Measurements from ENCODE around the gene STX7. TPM values are rescaled to one million over a fixed set of nuclear protein-coding genes. Genes with fewer than 3 reads are reported as not detected.

Gene STX7
- total RNA-seq, 1 experiment from 2014 or later: 41.0 TPM

DNA sequence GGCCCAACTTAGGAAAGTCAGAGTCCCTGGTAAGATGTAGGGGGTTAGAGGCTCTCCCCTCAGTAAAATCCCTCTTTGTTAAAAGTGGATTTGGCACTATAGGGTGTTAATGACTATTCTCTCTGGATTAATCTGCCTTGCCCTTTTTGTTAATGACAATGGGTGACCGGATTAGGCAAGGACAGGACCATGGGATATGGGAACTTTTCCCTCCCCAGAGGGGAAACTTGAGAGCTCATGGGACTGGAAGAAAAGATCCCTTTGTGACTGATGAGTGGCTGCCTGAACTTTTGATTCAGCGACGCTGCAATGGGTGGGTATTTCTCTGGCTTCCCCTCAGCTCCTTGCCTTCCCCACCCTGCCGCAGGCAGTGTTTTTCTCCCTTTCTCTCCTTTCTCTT is 12.9 kb upstream of the STX7 start:
- Mint-ChIP-seq H3K27ac (ENCODE audit: unreplicated experiment) (no peak overlapping the region), H3K4me1 (ENCODE audit: low read depth, unreplicated experiment) (no peaks in the 10 kb centered on the region), H3K36me3 (ENCODE audit: insufficient read depth, unreplicated experiment) (no peaks in the 10 kb centered on the region), H3K27me3 (ENCODE audit: insufficient read depth, unreplicated experiment) (no peaks in the 10 kb centered on the region), H3K9me3 (ENCODE audit: unreplicated experiment) (no peaks in the 10 kb centered on the region), H3K4me3 (ENCODE audit: unreplicated experiment) (no peak overlapping the region)
- DNase-seq: no peak
- no peaks in the 10 kb centered on the region for H3K27me3 ChIP-seq (replicated peaks; ENCODE audit: control insufficient read depth, insufficient read depth, low read length)
- no peaks in the 10 kb centered on the region for H3K36me3 ChIP-seq (ENCODE audit: control insufficient read depth, insufficient read depth, low read length)
- H3K9me3 ChIP-seq: no peaks in the 10 kb centered on the region
- no TSS peak for BruUV-seq (replicated peaks)
- TF ChIP-seq, protein P1, sequence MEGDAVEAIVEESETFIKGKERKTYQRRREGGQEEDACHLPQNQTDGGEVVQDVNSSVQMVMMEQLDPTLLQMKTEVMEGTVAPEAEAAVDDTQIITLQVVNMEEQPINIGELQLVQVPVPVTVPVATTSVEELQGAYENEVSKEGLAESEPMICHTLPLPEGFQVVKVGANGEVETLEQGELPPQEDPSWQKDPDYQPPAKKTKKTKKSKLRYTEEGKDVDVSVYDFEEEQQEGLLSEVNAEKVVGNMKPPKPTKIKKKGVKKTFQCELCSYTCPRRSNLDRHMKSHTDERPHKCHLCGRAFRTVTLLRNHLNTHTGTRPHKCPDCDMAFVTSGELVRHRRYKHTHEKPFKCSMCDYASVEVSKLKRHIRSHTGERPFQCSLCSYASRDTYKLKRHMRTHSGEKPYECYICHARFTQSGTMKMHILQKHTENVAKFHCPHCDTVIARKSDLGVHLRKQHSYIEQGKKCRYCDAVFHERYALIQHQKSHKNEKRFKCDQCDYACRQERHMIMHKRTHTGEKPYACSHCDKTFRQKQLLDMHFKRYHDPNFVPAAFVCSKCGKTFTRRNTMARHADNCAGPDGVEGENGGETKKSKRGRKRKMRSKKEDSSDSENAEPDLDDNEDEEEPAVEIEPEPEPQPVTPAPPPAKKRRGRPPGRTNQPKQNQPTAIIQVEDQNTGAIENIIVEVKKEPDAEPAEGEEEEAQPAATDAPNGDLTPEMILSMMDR (IDR thresholded peaks at IDR 0.05; ENCODE audit: insufficient read depth in 1 of 2, low read depth in 1 of 2, low read length in 1 of 2, severe bottlenecking in 1 of 2, unreplicated experiment in 1 of 2): no peak
- no peak overlapping the region for H3K4me3 ChIP-seq (ENCODE audit: low read depth, low read length)
- intact Hi-C loops (cut with micrococcal nuclease; ENCODE audit: unreplicated experiment): no loop called here
- CTCF ChIA-PET: no interaction called here
- H3K4me1 ChIP-seq: no peaks in the 10 kb centered on the region
- POLR2A ChIA-PET: no interaction called here

DNA sequence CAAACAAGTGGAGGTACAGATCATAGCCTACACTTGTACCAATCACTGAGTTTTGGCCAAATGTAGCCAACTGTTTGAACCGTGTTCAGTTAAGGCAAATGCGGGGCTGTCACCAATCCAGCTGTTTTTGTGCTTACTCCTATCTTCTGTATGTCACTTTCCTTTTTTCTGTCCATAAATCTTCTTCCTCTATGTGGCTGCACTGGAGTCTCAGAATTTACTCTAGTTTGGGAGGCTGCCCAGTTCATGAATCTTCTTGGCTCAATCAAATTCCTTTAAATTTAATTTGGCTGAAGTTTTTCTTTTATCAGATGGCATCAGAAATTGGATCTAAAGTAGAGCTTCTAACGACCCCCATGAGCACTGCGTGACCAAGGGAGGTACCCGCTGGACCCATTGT is 11.7 kb upstream of the STX7 start:
- Mint-ChIP-seq H3K27me3 (ENCODE audit: insufficient read depth, unreplicated experiment) (peaks cover 3% of the 10 kb centered on the region), H3K36me3 (ENCODE audit: insufficient read depth, unreplicated experiment) (no peaks in the 10 kb centered on the region), H3K9me3 (ENCODE audit: unreplicated experiment) (no peaks in the 10 kb centered on the region), H3K27ac (ENCODE audit: unreplicated experiment) (no peak overlapping the region), H3K4me1 (ENCODE audit: low read depth, unreplicated experiment) (no peaks in the 10 kb centered on the region), H3K4me3 (ENCODE audit: unreplicated experiment) (no peak overlapping the region)
- no peaks in the 10 kb centered on the region for H3K27me3 ChIP-seq (replicated peaks; ENCODE audit: control insufficient read depth, insufficient read depth, low read length)
- intact Hi-C loops (cut with micrococcal nuclease; ENCODE audit: unreplicated experiment): no loop called here
- H3K36me3 ChIP-seq (ENCODE audit: control insufficient read depth, insufficient read depth, low read length): no peaks in the 10 kb centered on the region
- TF ChIP-seq, protein P1 (IDR thresholded peaks at IDR 0.05; ENCODE audit: insufficient read depth in 1 of 2, low read depth in 1 of 2, low read length in 1 of 2, severe bottlenecking in 1 of 2, unreplicated experiment in 1 of 2): no peak
- POLR2A ChIA-PET: no interaction called here
- H3K4me1 ChIP-seq: no peaks in the 10 kb centered on the region
- BruUV-seq (replicated peaks): no TSS peak
- no peaks in the 10 kb centered on the region for H3K9me3 ChIP-seq
- no peak for DNase-seq
- H3K4me3 ChIP-seq (ENCODE audit: low read depth, low read length): no peak overlapping the region
- CTCF ChIA-PET: interaction anchor here (0.8 kb wide), 1 partner anchor 12 kb away, joined by 3 read pairs; no protein-coding TSS in a partner anchor

DNA sequence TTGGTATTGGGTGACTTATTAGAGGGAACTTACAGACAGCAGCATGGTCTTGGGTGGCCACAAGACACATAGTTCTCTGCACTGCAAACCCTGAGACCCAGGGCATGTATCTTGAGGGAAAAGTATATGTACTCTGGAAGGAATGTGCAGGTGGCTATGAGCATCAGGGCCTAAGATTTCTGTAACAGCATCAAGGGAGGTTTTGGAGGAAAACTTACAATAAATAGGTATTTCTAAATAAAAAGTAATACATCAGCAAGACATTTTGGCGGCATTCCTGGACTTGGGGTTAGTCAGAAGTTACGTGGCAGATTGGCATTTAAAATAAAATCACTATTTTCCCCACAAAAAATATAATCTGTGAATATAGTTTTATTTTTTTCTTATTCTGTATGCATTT is 8.0 kb upstream of the STX7 start:
- DNase-seq: no peak
- Mint-ChIP-seq H3K4me3 (ENCODE audit: unreplicated experiment) (no peak overlapping the region), H3K36me3 (ENCODE audit: insufficient read depth, unreplicated experiment) (no peaks in the 10 kb centered on the region), H3K27me3 (ENCODE audit: insufficient read depth, unreplicated experiment) (peaks cover 3% of the 10 kb centered on the region), H3K9me3 (ENCODE audit: unreplicated experiment) (no peaks in the 10 kb centered on the region), H3K27ac (ENCODE audit: unreplicated experiment) (no peak overlapping the region), H3K4me1 (ENCODE audit: low read depth, unreplicated experiment) (no peaks in the 10 kb centered on the region)
- no peaks in the 10 kb centered on the region for H3K4me1 ChIP-seq
- ChIA-PET CTCF (interaction anchor here (1.3 kb wide), 1 partner anchor 10 kb away, joined by 3 read pairs; no protein-coding TSS in a partner anchor), POLR2A (no interaction called here)
- no peaks in the 10 kb centered on the region for H3K36me3 ChIP-seq (ENCODE audit: control insufficient read depth, insufficient read depth, low read length)
- no peak overlapping the region for H3K4me3 ChIP-seq (ENCODE audit: low read depth, low read length)
- no TSS peak for BruUV-seq (replicated peaks)
- TF ChIP-seq, protein P1 (IDR thresholded peaks at IDR 0.05; ENCODE audit: insufficient read depth in 1 of 2, low read depth in 1 of 2, low read length in 1 of 2, severe bottlenecking in 1 of 2, unreplicated experiment in 1 of 2): no peak
- intact Hi-C loops (cut with micrococcal nuclease; ENCODE audit: unreplicated experiment): no loop called here
- H3K9me3 ChIP-seq: no peaks in the 10 kb centered on the region
- no peaks in the 10 kb centered on the region for H3K27me3 ChIP-seq (replicated peaks; ENCODE audit: control insufficient read depth, insufficient read depth, low read length)
